NB4 (cell line): ENCODE results near the gene CRADD.

Source experiments
- MYC ChIP-seq: IDR thresholded peaks from 2 replicates; pipeline ENCODE4 v1.6.1; 2011; ENCODE audit warnings: low read depth, low read length
- POLR2A ChIP-seq: IDR thresholded peaks from 2 replicates; pipeline ENCODE4 v1.6.1; 2011; ENCODE audit warnings: mild to moderate bottlenecking; ENCODE audit not compliant: insufficient read length; ENCODE audit errors: extremely low read depth
- TF ChIP-seq, protein P1 (sequence below): IDR thresholded peaks from one replicate; pipeline ENCODE4 v1.5.1; 2012; ENCODE audit warnings: low read depth, low read length
- TF ChIP-seq, protein P2 (sequence below): IDR thresholded peaks from 2 replicates; pipeline ENCODE4 v1.6.1; 2011; ENCODE audit warnings: low read depth, low read length

DNA sequence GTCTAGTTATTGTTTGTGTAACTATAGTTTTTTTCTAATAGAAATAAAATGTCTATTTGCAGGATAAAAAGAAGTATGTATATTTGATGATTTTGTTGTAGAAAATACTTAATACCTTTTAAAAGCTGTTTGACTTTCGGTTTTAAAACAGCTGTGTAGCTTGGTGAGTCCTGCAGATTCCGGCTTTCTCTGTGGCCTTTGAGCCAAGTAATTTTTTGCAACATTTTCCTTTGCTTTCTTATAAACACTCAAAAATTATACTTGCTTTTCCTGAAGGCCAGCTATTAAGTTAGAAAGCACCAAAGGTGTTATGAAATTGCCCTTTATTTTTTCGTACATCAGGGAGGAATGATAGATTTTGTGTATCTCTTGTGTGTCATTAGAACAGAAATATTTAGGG lies 63.6 kb downstream of the CRADD start:
- TF ChIP-seq, protein P1, sequence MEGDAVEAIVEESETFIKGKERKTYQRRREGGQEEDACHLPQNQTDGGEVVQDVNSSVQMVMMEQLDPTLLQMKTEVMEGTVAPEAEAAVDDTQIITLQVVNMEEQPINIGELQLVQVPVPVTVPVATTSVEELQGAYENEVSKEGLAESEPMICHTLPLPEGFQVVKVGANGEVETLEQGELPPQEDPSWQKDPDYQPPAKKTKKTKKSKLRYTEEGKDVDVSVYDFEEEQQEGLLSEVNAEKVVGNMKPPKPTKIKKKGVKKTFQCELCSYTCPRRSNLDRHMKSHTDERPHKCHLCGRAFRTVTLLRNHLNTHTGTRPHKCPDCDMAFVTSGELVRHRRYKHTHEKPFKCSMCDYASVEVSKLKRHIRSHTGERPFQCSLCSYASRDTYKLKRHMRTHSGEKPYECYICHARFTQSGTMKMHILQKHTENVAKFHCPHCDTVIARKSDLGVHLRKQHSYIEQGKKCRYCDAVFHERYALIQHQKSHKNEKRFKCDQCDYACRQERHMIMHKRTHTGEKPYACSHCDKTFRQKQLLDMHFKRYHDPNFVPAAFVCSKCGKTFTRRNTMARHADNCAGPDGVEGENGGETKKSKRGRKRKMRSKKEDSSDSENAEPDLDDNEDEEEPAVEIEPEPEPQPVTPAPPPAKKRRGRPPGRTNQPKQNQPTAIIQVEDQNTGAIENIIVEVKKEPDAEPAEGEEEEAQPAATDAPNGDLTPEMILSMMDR: no peak
- TF ChIP-seq POLR2A: no peak
- TF ChIP-seq MYC: no peak
- TF ChIP-seq, protein P2, sequence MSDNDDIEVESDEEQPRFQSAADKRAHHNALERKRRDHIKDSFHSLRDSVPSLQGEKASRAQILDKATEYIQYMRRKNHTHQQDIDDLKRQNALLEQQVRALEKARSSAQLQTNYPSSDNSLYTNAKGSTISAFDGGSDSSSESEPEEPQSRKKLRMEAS: no peak
